Cortex of kidney (tissue), 1 donor: ENCODE measurements around the gene SCFD2.
"Not testable (repeated sequence)": the region's sequence is repeated elsewhere in the genome, so short reads cannot be mapped to it uniquely, and the experiment has no call there.

Source experiments
- DNase-seq: peaks from one replicate; lab custom pipeline; 2025; lab: John Stamatoyannopoulos, UW

Gene SCFD2

GRCh38 chr4:53139256-53139655, 226.6 kb downstream of the SCFD2 start:
- not testable (repeated sequence) for DNase-seq

- no peak for DNase-seq
Measured at GRCh38 chr4:53137468-53137867, 228.4 kb downstream of the SCFD2 start.

- DNase-seq, result no peak
Measured at GRCh38 chr4:53136954-53137353, 228.9 kb downstream of the SCFD2 start.

GRCh38 chr4:53132132-53132891, 233.5 kb downstream of the SCFD2 start:
- no peak for DNase-seq

GRCh38 chr4:53131562-53131925, 234.3 kb downstream of the SCFD2 start:
- no peak for DNase-seq

- no peak for DNase-seq
Measured at GRCh38 chr4:53130896-53131561, 234.8 kb downstream of the SCFD2 start.

- no peak for DNase-seq
Measured at GRCh38 chr4:53128706-53129357, 237.0 kb downstream of the SCFD2 start.

- DNase-seq, result no peak
Measured at GRCh38 chr4:53128231-53128630, 237.6 kb downstream of the SCFD2 start.

- DNase-seq, result no peak
Measured at GRCh38 chr4:53127365-53127764, 238.5 kb downstream of the SCFD2 start.

- no peak for DNase-seq
Measured at GRCh38 chr4:53126099-53126498, 239.8 kb downstream of the SCFD2 start.

GRCh38 chr4:53123819-53124218, 242.0 kb downstream of the SCFD2 start:
- no peak for DNase-seq

GRCh38 chr4:53123171-53123570, 242.7 kb downstream of the SCFD2 start:
- no peak for DNase-seq

GRCh38 chr4:53122280-53123116, 243.4 kb downstream of the SCFD2 start:
- DNase-seq, result no peak

- no peak for DNase-seq
Measured at GRCh38 chr4:53121264-53121865, 244.5 kb downstream of the SCFD2 start.

- DNase-seq, result no peak
Measured at GRCh38 chr4:53120778-53121177, 245.1 kb downstream of the SCFD2 start.

- DNase-seq, result no peak
Measured at GRCh38 chr4:53119680-53120079, 246.2 kb downstream of the SCFD2 start.

GRCh38 chr4:53118676-53119075, 247.2 kb downstream of the SCFD2 start:
- no peak for DNase-seq

GRCh38 chr4:53116954-53117353, 248.9 kb downstream of the SCFD2 start:
- no peak for DNase-seq

GRCh38 chr4:53113431-53114225, 252.2 kb downstream of the SCFD2 start:
- no peak for DNase-seq

GRCh38 chr4:53105313-53105712, 260.5 kb downstream of the SCFD2 start:
- no peak for DNase-seq

- DNase-seq, result no peak
Measured at GRCh38 chr4:53103481-53103880, 262.4 kb downstream of the SCFD2 start.
